ENCODE data around the gene CRAT. TPM values are rescaled to one million over a fixed set of nuclear protein-coding genes. Genes with fewer than 3 reads are reported as not detected.
A peak's percentile ranks its signal among the peaks of the same experiment; 100 is the strongest.

Gene CRAT
- total RNA-seq, 1 donor from 2014 or later: 29.1 TPM

GRCh38 chr9:129139993-129140396, 29.4 kb upstream of the CRAT start:
- no peak for TF ChIP-seq CTCF (IDR thresholded peaks at IDR 0.05; ENCODE audit: insufficient read depth, low read length, poor library complexity, severe bottlenecking)

GRCh38 chr9:129139233-129139992, 28.8 kb upstream of the CRAT start:
- no peaks in the 10 kb centered on the region for H3K27me3 ChIP-seq (ENCODE audit: control insufficient read depth, insufficient read depth, low read length)
- DNase-seq (ENCODE audit: low read depth): no peak
- TF ChIP-seq CTCF (IDR thresholded peaks at IDR 0.05; ENCODE audit: insufficient read depth, low read length, poor library complexity, severe bottlenecking): peak; percentile 72
- no peak overlapping the region for H3K4me3 ChIP-seq (ENCODE audit: low read depth, low read length)
- H3K36me3 ChIP-seq (ENCODE audit: control insufficient read depth, insufficient read depth, low read length): peaks cover 2% of the 10 kb centered on the region

More at GRCh38 chr9:129139993-129140396, 29.4 kb upstream of the CRAT start:
- DNase-seq (ENCODE audit: low read depth): peak; percentile 97
- H3K4me3 ChIP-seq (ENCODE audit: low read depth, low read length): peak overlapping the region; percentile 34
- no peaks in the 10 kb centered on the region for H3K27me3 ChIP-seq (ENCODE audit: control insufficient read depth, insufficient read depth, low read length)
- H3K36me3 ChIP-seq (ENCODE audit: control insufficient read depth, insufficient read depth, low read length): peaks cover 2% of the 10 kb centered on the region

- no peak for TF ChIP-seq CTCF (IDR thresholded peaks at IDR 0.05; ENCODE audit: insufficient read depth, low read length, poor library complexity, severe bottlenecking)
- Histone ChIP-seq H3K4me3 (ENCODE audit: low read depth, low read length) (no peak overlapping the region), H3K27me3 (ENCODE audit: control insufficient read depth, insufficient read depth, low read length) (no peaks in the 10 kb centered on the region), H3K36me3 (ENCODE audit: control insufficient read depth, insufficient read depth, low read length) (peaks cover 2% of the 10 kb centered on the region)
- no peak for DNase-seq (ENCODE audit: low read depth)
These were observed 28.1 kb upstream of the CRAT start for GRCh38 chr9:129138476-129139232.

- no peak for TF ChIP-seq CTCF (IDR thresholded peaks at IDR 0.05; ENCODE audit: insufficient read depth, low read length, poor library complexity, severe bottlenecking)
- Histone ChIP-seq H3K4me3 (ENCODE audit: low read depth, low read length) (no peak overlapping the region), H3K36me3 (ENCODE audit: control insufficient read depth, insufficient read depth, low read length) (peaks cover 2% of the 10 kb centered on the region), H3K27me3 (ENCODE audit: control insufficient read depth, insufficient read depth, low read length) (no peaks in the 10 kb centered on the region)
- DNase-seq (ENCODE audit: low read depth): no peak
These were observed 27.5 kb upstream of the CRAT start for GRCh38 chr9:129138144-129138462.

GRCh38 chr9:129137292-129138143, 26.9 kb upstream of the CRAT start:
- no peak for TF ChIP-seq CTCF (IDR thresholded peaks at IDR 0.05; ENCODE audit: insufficient read depth, low read length, poor library complexity, severe bottlenecking)
- H3K27me3 ChIP-seq (ENCODE audit: control insufficient read depth, insufficient read depth, low read length): no peaks in the 10 kb centered on the region
- no peak overlapping the region for H3K4me3 ChIP-seq (ENCODE audit: low read depth, low read length)
- H3K36me3 ChIP-seq (ENCODE audit: control insufficient read depth, insufficient read depth, low read length): peaks cover 2% of the 10 kb centered on the region
- no peak for DNase-seq (ENCODE audit: low read depth)
